ENCODE data around the gene FAM227B.

DNA sequence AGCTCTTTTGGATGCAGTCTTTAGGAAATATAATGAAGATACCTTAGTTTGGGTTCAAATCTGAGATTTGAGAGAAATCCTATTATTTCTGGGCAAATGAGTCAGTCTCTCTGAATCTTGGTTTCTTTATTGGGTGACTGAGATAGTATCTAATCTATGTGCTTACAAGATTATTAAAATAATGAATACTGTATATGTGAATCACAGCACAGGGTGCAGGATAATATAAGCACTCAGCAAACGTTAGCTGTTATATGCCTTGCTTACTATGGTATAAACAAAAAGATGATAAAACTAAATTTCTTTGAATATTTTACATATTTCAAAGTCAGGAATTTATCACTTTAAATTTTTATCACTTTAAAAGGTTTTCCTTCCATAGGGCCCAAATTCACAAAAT lies 168.0 kb downstream of the FAM227B start:
- TF ChIP-seq, protein P1, sequence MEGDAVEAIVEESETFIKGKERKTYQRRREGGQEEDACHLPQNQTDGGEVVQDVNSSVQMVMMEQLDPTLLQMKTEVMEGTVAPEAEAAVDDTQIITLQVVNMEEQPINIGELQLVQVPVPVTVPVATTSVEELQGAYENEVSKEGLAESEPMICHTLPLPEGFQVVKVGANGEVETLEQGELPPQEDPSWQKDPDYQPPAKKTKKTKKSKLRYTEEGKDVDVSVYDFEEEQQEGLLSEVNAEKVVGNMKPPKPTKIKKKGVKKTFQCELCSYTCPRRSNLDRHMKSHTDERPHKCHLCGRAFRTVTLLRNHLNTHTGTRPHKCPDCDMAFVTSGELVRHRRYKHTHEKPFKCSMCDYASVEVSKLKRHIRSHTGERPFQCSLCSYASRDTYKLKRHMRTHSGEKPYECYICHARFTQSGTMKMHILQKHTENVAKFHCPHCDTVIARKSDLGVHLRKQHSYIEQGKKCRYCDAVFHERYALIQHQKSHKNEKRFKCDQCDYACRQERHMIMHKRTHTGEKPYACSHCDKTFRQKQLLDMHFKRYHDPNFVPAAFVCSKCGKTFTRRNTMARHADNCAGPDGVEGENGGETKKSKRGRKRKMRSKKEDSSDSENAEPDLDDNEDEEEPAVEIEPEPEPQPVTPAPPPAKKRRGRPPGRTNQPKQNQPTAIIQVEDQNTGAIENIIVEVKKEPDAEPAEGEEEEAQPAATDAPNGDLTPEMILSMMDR (IDR thresholded peaks at IDR 0.05) = no peak
- TF ChIP-seq POLR2A (IDR thresholded peaks at IDR 0.05) = no peak
- TF ChIP-seq EP300 (IDR thresholded peaks at IDR 0.05) = no peak
